ENCODE measurements around the gene DNAJC28. TPM values are rescaled to one million over a fixed set of nuclear protein-coding genes. Genes with fewer than 3 reads are reported as not detected.
"Not testable (repeated sequence)": the region's sequence is repeated elsewhere in the genome, so short reads cannot be mapped to it uniquely, and the experiment has no call there.

The DNAJC28 gene
- total and polyA plus RNA-seq, 2 experiments from 2014 or later: 1.2 to 3.8 TPM

- Histone ChIP-seq H3K27me3 (no peaks in the 10 kb centered on the region), H3K9me2 (replicated peaks; ENCODE audit: insufficient read depth) (no peaks in the 10 kb centered on the region), H3K36me3 (replicated peaks; ENCODE audit: insufficient read depth, low read depth) (no peaks in the 10 kb centered on the region), H4K20me1 (ENCODE audit: insufficient read depth, poor library complexity, severe bottlenecking) (no peaks in the 10 kb centered on the region), H3K27ac (no peak overlapping the region), H3K9me3 (ENCODE audit: low read depth) (no peaks in the 10 kb centered on the region), H3K79me2 (no peaks in the 10 kb centered on the region), H3K4me2 (no peak overlapping the region), H3K4me1 (ENCODE audit: insufficient read depth) (no peaks in the 10 kb centered on the region), H3K4me3 (no peak overlapping the region), H2AFZ (no peak overlapping the region)
- WGBS (ENCODE audit: low lambda C conversion rate, missing lambda C conversion rate): 98% methylated on average over 3 of the region's 3 CpGs
- no peak for DNase-seq (ENCODE audit: low spot score)
- TF ChIP-seq EZH2 (IDR thresholded peaks at IDR 0.05; ENCODE audit: borderline replicate concordance): no peak
- TF ChIP-seq EZH2phosphoT487 (IDR thresholded peaks at IDR 0.05; ENCODE audit: low read depth, severe bottlenecking, unreplicated experiment): no peak
- no peak for TF ChIP-seq CTCF (IDR thresholded peaks at IDR 0.05; ENCODE audit: poor library complexity)
Measured at GRCh38 chr21:33512481-33512880, 21.0 kb upstream of the DNAJC28 start.

GRCh38 chr21:33511639-33512038 lies 20.1 kb upstream of the DNAJC28 start:
- TF ChIP-seq EZH2phosphoT487 (IDR thresholded peaks at IDR 0.05; ENCODE audit: low read depth, severe bottlenecking, unreplicated experiment) (no peak), CTCF (IDR thresholded peaks at IDR 0.05; ENCODE audit: poor library complexity) (no peak), EZH2 (IDR thresholded peaks at IDR 0.05; ENCODE audit: borderline replicate concordance) (no peak)
- Histone ChIP-seq H3K4me2 (no peak overlapping the region), H4K20me1 (ENCODE audit: insufficient read depth, poor library complexity, severe bottlenecking) (no peaks in the 10 kb centered on the region), H3K9me3 (ENCODE audit: low read depth) (no peaks in the 10 kb centered on the region), H3K27me3 (no peaks in the 10 kb centered on the region), H2AFZ (no peak overlapping the region), H3K36me3 (replicated peaks; ENCODE audit: insufficient read depth, low read depth) (peaks cover 3% of the 10 kb centered on the region), H3K4me3 (no peak overlapping the region), H3K27ac (no peak overlapping the region), H3K9me2 (replicated peaks; ENCODE audit: insufficient read depth) (no peaks in the 10 kb centered on the region), H3K4me1 (ENCODE audit: insufficient read depth) (no peaks in the 10 kb centered on the region), H3K79me2 (no peaks in the 10 kb centered on the region)
- no peak for DNase-seq (ENCODE audit: low spot score)
- 96% methylated on average over 4 of the region's 4 CpGs for WGBS (ENCODE audit: low lambda C conversion rate, missing lambda C conversion rate)

- Histone ChIP-seq H4K20me1 (ENCODE audit: insufficient read depth, poor library complexity, severe bottlenecking) (no peaks in the 10 kb centered on the region), H3K9me3 (ENCODE audit: low read depth) (no peaks in the 10 kb centered on the region), H3K4me2 (no peak overlapping the region), H2AFZ (no peak overlapping the region), H3K9me2 (replicated peaks; ENCODE audit: insufficient read depth) (no peaks in the 10 kb centered on the region), H3K4me1 (ENCODE audit: insufficient read depth) (no peaks in the 10 kb centered on the region), H3K27ac (no peak overlapping the region), H3K36me3 (replicated peaks; ENCODE audit: insufficient read depth, low read depth) (peaks cover 3% of the 10 kb centered on the region), H3K4me3 (no peak overlapping the region), H3K27me3 (no peaks in the 10 kb centered on the region), H3K79me2 (no peaks in the 10 kb centered on the region)
- TF ChIP-seq EZH2 (IDR thresholded peaks at IDR 0.05; ENCODE audit: borderline replicate concordance) (no peak), CTCF (IDR thresholded peaks at IDR 0.05; ENCODE audit: poor library complexity) (no peak), EZH2phosphoT487 (IDR thresholded peaks at IDR 0.05; ENCODE audit: low read depth, severe bottlenecking, unreplicated experiment) (no peak)
- DNase-seq (ENCODE audit: low spot score): no peak
- WGBS (ENCODE audit: low lambda C conversion rate, missing lambda C conversion rate): 99% methylated on average over 8 of the region's 8 CpGs
Measured at GRCh38 chr21:33510826-33511225, 19.3 kb upstream of the DNAJC28 start.

GRCh38 chr21:33507003-33507402 lies 15.5 kb upstream of the DNAJC28 start:
- not testable (repeated sequence) for H3K27ac ChIP-seq; H2AFZ ChIP-seq; H3K4me1 ChIP-seq (ENCODE audit: insufficient read depth); H3K9me3 ChIP-seq (ENCODE audit: low read depth); H3K36me3 ChIP-seq (replicated peaks; ENCODE audit: insufficient read depth, low read depth); H3K4me2 ChIP-seq; H3K79me2 ChIP-seq; H3K9me2 ChIP-seq (replicated peaks; ENCODE audit: insufficient read depth); H3K4me3 ChIP-seq; H3K27me3 ChIP-seq; H4K20me1 ChIP-seq (ENCODE audit: insufficient read depth, poor library complexity, severe bottlenecking); DNase-seq (ENCODE audit: low spot score)
- WGBS (ENCODE audit: low lambda C conversion rate, missing lambda C conversion rate): 95% methylated on average over 1 of the region's 1 CpG

Measured in hepatocyte (in vitro differentiated cells).